ENCODE measurements around the gene IL3.

DNA sequence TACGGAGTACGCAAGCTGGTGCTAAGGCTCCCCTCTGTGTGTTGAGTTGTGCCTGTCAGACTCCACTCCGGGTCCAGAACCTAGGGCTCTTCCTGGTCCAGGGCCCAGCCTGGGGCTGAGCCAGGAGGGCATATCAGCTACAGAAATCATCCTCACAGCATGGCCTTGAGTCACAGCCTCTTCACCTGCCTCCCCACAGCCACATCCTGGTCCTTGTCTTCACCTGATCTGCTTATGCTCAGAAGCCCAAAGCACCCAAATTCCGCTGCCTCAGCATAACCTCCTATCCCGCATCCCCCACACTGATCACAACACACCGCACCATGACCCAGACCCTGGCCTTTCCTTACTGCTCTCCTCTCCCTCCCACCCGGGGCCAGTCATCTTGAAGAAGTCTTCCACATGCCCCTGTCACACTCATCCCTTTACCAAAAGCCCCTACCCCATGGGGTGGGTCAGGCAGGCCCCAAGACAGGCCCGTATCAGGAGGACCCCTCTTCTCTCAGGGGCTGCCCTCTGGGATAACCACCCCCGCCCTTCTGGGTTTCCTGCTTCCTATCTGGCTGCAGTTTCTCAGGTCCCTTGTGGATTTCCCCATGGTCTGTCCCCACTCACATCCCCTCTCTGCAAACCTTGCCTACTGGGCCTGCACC lies 1.3 kb upstream of the IL3 start:
- TF ChIP-seq, protein P1, sequence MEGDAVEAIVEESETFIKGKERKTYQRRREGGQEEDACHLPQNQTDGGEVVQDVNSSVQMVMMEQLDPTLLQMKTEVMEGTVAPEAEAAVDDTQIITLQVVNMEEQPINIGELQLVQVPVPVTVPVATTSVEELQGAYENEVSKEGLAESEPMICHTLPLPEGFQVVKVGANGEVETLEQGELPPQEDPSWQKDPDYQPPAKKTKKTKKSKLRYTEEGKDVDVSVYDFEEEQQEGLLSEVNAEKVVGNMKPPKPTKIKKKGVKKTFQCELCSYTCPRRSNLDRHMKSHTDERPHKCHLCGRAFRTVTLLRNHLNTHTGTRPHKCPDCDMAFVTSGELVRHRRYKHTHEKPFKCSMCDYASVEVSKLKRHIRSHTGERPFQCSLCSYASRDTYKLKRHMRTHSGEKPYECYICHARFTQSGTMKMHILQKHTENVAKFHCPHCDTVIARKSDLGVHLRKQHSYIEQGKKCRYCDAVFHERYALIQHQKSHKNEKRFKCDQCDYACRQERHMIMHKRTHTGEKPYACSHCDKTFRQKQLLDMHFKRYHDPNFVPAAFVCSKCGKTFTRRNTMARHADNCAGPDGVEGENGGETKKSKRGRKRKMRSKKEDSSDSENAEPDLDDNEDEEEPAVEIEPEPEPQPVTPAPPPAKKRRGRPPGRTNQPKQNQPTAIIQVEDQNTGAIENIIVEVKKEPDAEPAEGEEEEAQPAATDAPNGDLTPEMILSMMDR (IDR thresholded peaks at IDR 0.05) = no peak
- no peak for TF ChIP-seq SIN3A (IDR thresholded peaks at IDR 0.05; ENCODE audit: borderline replicate concordance, insufficient read depth, low read depth, low read length)
- no peak for TF ChIP-seq POLR2AphosphoS5 (IDR thresholded peaks at IDR 0.05; ENCODE audit: low read depth, low read length)
- TF ChIP-seq, protein P2, sequence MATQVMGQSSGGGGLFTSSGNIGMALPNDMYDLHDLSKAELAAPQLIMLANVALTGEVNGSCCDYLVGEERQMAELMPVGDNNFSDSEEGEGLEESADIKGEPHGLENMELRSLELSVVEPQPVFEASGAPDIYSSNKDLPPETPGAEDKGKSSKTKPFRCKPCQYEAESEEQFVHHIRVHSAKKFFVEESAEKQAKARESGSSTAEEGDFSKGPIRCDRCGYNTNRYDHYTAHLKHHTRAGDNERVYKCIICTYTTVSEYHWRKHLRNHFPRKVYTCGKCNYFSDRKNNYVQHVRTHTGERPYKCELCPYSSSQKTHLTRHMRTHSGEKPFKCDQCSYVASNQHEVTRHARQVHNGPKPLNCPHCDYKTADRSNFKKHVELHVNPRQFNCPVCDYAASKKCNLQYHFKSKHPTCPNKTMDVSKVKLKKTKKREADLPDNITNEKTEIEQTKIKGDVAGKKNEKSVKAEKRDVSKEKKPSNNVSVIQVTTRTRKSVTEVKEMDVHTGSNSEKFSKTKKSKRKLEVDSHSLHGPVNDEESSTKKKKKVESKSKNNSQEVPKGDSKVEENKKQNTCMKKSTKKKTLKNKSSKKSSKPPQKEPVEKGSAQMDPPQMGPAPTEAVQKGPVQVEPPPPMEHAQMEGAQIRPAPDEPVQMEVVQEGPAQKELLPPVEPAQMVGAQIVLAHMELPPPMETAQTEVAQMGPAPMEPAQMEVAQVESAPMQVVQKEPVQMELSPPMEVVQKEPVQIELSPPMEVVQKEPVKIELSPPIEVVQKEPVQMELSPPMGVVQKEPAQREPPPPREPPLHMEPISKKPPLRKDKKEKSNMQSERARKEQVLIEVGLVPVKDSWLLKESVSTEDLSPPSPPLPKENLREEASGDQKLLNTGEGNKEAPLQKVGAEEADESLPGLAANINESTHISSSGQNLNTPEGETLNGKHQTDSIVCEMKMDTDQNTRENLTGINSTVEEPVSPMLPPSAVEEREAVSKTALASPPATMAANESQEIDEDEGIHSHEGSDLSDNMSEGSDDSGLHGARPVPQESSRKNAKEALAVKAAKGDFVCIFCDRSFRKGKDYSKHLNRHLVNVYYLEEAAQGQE (IDR thresholded peaks at IDR 0.05; ENCODE audit: insufficient read depth in 1 of 2, low read depth in 2 of 2, low read length in 1 of 2) = no peak

Data from Panc1 (cell line).